GM23338 (cell line): Measurements from ENCODE around the gene UNC13C. TPM values are rescaled to one million over a fixed set of nuclear protein-coding genes. Genes with fewer than 3 reads are reported as not detected.

Experiments
- ATAC-seq: fragments of 200-7000 bp; cut with Tn5 transposase; 3 replicates; pipeline ENCODE4 v1.9.1; 2020
- DNase-seq: peaks from one replicate; pipeline ENCODE4 v3.0.0-alpha.2; 2015; ENCODE audit warnings: low spot score
- H2AFZ ChIP-seq: fragments of 200-600 bp; sonication (generic); 2 replicates; pipeline ENCODE4 v1.8.0; 2016; ENCODE audit warnings: antibody characterized with exemption, mild to moderate bottlenecking, moderate library complexity
- H3F3A ChIP-seq: fragments of 200-600 bp; sonication (generic); replicated peaks from 2 replicates; pipeline ENCODE4 v1.8.0; 2017; ENCODE audit warnings: antibody characterized with exemption, mixed run types, low read depth
- H3K27ac ChIP-seq: fragments of 200-600 bp; sonication (generic); 2 replicates; pipeline ENCODE4 v1.6.1; 2016; ENCODE audit warnings: low read depth
- H3K27me3 ChIP-seq: fragments of 200-600 bp; sonication (generic); 2 replicates; pipeline ENCODE4 v1.8.0; 2016; ENCODE audit warnings: mild to moderate bottlenecking, mixed run types, moderate library complexity; ENCODE audit not compliant: insufficient read depth
- H3K36me3 ChIP-seq: fragments of 200-600 bp; sonication (generic); 2 replicates; pipeline ENCODE4 v1.8.0; 2016; ENCODE audit warnings: mild to moderate bottlenecking; ENCODE audit not compliant: insufficient read depth
- H3K4me1 ChIP-seq: fragments of 200-600 bp; sonication (generic); 2 replicates; pipeline ENCODE4 v1.8.0; 2016; ENCODE audit warnings: mild to moderate bottlenecking, moderate library complexity; ENCODE audit not compliant: insufficient read depth
- H3K4me2 ChIP-seq: fragments of 200-600 bp; sonication (generic); 2 replicates; pipeline ENCODE4 v1.7.1; 2017; ENCODE audit warnings: mixed run types
- H3K4me3 ChIP-seq: fragments of 200-600 bp; sonication (generic); 2 replicates; pipeline ENCODE4 v1.6.1; 2016; ENCODE audit warnings: mixed run types
- H3K79me2 ChIP-seq: fragments of 200-600 bp; sonication (generic); replicated peaks from 2 replicates; pipeline ENCODE4 v1.8.0; 2017; ENCODE audit warnings: mild to moderate bottlenecking; ENCODE audit not compliant: insufficient read depth
- H3K9me2 ChIP-seq: fragments of 200-600 bp; sonication (generic); 2 replicates; pipeline ENCODE4 v1.8.0; 2017; ENCODE audit not compliant: insufficient read depth
- H4K20me1 ChIP-seq: fragments of 200-600 bp; sonication (generic); replicated peaks from 2 replicates; pipeline ENCODE4 v1.8.0; 2017; ENCODE audit warnings: mild to moderate bottlenecking; ENCODE audit not compliant: insufficient read depth
- H3K27ac Mint-ChIP-seq: 2 replicates; pipeline ENCODE4 v1.8.0; 2020; ENCODE audit warnings: inconsistent platforms, mild to moderate bottlenecking, moderate library complexity, mixed read lengths
- H3K27me3 Mint-ChIP-seq: 3 replicates; pipeline ENCODE4 v1.8.0; 2022; ENCODE audit warnings: low read depth, mild to moderate bottlenecking, moderate library complexity, mixed read lengths, inconsistent platforms; ENCODE audit not compliant: insufficient read depth, poor library complexity
- H3K36me3 Mint-ChIP-seq: 3 replicates; pipeline ENCODE4 v1.8.0; 2021; ENCODE audit warnings: low read depth, mild to moderate bottlenecking, inconsistent platforms, moderate library complexity, mixed read lengths
- H3K4me1 Mint-ChIP-seq: 3 replicates; pipeline ENCODE4 v1.8.0; 2020; ENCODE audit warnings: mild to moderate bottlenecking, inconsistent platforms, mixed read lengths
- H3K4me3 Mint-ChIP-seq: 3 replicates; pipeline ENCODE4 v1.8.0; 2021; ENCODE audit warnings: moderate library complexity, mild to moderate bottlenecking, inconsistent platforms, mixed read lengths
- H3K9me3 Mint-ChIP-seq: 3 replicates; pipeline ENCODE4 v1.8.0; 2020; ENCODE audit warnings: moderate library complexity, mild to moderate bottlenecking, inconsistent platforms, mixed read lengths
- CREB1 ChIP-seq: fragments of 250-450 bp; sonication (Bioruptor Pico); IDR thresholded peaks from 2 replicates; pipeline ENCODE4 v1.5.0; 2020; ENCODE audit warnings: low read depth, mild to moderate bottlenecking, moderate library complexity
- JUNB ChIP-seq: IDR thresholded peaks from one replicate; pipeline ENCODE4 v1.6.1; 2016; ENCODE audit warnings: antibody characterized with exemption; ENCODE audit not compliant: unreplicated experiment
- POLR2AphosphoS5 ChIP-seq: IDR thresholded peaks from 2 replicates; pipeline ENCODE4 v1.6.1; 2016; ENCODE audit warnings: antibody characterized with exemption, low read depth
- ZNF331 ChIP-seq: fragments of 250-450 bp; sonication (Bioruptor Pico); IDR thresholded peaks from 2 replicates; pipeline ENCODE4 v1.5.0; 2020; ENCODE audit warnings: low read depth, mild to moderate bottlenecking, moderate library complexity
- ZNF462 ChIP-seq: fragments of 250-450 bp; sonication (Bioruptor Pico); IDR thresholded peaks from 2 replicates; pipeline ENCODE4 v1.5.0; 2020; ENCODE audit warnings: mild to moderate bottlenecking, moderate library complexity
- polyA plus RNA-seq: library from polyadenylated mRNA; unstranded; fragments of >200 nt; fragmentation: Nextera tagmentation; extraction: Ambion mirVana; gene quantifications from 2 replicates; pipeline ENCODE4 v1.2.1, GENCODE V29; 2016
- total RNA-seq: library from RNA; depleted of rRNA; stranded (reverse); fragments of >200 nt; shearing (Covaris generic); gene quantifications from 2 replicates; pipeline ENCODE4 v1.2.3, GENCODE V29; 2014
- TF ChIP-seq, protein P1 (sequence below): IDR thresholded peaks from 2 replicates; pipeline ENCODE4 v1.6.1; 2016; ENCODE audit warnings: antibody characterized with exemption
- TF ChIP-seq, protein P2 (sequence below), 2 experiments: fragments of 200-600 bp in 1 of 2; sonication (generic) in 1 of 2; conservative IDR thresholded peaks; 2 replicates each; pipeline versions ENCODE4 v1.5.1 to v1.6.1; 2016 to 2017; ENCODE audit warnings: antibody characterized with exemption in 2 of 2, low read depth in 2 of 2, mild to moderate bottlenecking in 2 of 2, moderate library complexity in 1 of 2

UNC13C gene
- total and polyA plus RNA-seq, 2 experiments from 2014 or later = 0.03 TPM; not detected in 1

DNA sequence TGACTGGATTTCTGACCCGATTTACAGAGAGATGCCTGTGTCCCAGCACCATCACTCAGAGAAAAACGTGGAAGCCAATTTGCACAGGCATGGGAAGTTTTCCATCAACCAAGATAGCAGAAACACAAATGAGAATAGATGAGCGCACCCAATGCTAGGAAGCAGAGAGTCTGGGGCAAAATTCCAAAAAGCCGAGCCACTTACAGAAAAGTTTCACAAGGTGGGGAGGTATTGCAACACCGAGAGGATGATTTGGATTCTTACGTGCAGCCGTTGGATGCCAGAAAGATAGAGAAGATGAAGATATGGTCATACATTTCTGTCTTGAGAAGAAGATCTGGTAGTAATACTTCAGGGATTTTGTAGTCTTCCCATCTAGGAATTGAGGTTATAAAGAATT is 57.4 kb downstream of the UNC13C start (continued):
- TF ChIP-seq, protein P1, sequence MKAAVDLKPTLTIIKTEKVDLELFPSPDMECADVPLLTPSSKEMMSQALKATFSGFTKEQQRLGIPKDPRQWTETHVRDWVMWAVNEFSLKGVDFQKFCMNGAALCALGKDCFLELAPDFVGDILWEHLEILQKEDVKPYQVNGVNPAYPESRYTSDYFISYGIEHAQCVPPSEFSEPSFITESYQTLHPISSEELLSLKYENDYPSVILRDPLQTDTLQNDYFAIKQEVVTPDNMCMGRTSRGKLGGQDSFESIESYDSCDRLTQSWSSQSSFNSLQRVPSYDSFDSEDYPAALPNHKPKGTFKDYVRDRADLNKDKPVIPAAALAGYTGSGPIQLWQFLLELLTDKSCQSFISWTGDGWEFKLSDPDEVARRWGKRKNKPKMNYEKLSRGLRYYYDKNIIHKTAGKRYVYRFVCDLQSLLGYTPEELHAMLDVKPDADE = no peak
- TF ChIP-seq ZNF462 (CRISPR knock-in tag) = no peak

DNA sequence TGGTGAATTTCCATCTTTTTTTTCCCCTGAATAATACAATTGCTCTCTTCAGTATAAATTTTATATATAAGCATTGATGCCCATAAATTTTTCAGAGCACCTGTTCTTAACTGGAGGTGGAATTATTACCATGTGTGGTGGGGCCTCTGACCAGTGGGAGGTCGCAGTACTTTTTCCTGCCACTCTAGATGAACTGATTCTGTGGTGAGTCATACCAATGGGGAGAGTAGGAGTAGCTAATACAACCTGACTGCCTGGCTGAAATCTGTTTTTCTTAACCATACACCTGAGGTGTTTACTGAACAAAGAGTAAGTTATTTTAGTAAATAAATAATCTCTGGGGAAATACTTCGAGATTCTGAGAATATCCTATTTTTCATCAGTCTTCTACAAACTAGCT is 67.2 kb downstream of the UNC13C start:
- Histone ChIP-seq H4K20me1 (no peaks in the 10 kb centered on the region), H3K79me2 (no peaks in the 10 kb centered on the region), H2AFZ (no peak overlapping the region), H3K4me3 (no peak overlapping the region), H3K27ac (no peak overlapping the region), H3K9me2 (no peaks in the 10 kb centered on the region), H3K36me3 (peaks cover 13% of the 10 kb centered on the region; the same call in 1 of the 2 replicates), H3F3A (no peaks in the 10 kb centered on the region), H3K27me3 (no peaks in the 10 kb centered on the region), H3K4me2 (no peak overlapping the region), H3K4me1 (no peaks in the 10 kb centered on the region)
- H3K9me3 Mint-ChIP-seq = peaks cover 34% of the 10 kb centered on the region
- no peaks in the 10 kb centered on the region for H3K27me3 Mint-ChIP-seq
- H3K4me3 Mint-ChIP-seq = no peak overlapping the region
- DNase-seq = no peak
- no peaks in the 10 kb centered on the region for H3K4me1 Mint-ChIP-seq
- ATAC-seq = no peak
- no peaks in the 10 kb centered on the region for H3K36me3 Mint-ChIP-seq
- no peak overlapping the region for H3K27ac Mint-ChIP-seq
- no peak for TF ChIP-seq JUNB
- TF ChIP-seq, protein P1 = no peak
- no peak for TF ChIP-seq CREB1 (CRISPR knock-in tag)
- TF ChIP-seq, protein P2, sequence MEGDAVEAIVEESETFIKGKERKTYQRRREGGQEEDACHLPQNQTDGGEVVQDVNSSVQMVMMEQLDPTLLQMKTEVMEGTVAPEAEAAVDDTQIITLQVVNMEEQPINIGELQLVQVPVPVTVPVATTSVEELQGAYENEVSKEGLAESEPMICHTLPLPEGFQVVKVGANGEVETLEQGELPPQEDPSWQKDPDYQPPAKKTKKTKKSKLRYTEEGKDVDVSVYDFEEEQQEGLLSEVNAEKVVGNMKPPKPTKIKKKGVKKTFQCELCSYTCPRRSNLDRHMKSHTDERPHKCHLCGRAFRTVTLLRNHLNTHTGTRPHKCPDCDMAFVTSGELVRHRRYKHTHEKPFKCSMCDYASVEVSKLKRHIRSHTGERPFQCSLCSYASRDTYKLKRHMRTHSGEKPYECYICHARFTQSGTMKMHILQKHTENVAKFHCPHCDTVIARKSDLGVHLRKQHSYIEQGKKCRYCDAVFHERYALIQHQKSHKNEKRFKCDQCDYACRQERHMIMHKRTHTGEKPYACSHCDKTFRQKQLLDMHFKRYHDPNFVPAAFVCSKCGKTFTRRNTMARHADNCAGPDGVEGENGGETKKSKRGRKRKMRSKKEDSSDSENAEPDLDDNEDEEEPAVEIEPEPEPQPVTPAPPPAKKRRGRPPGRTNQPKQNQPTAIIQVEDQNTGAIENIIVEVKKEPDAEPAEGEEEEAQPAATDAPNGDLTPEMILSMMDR (conservative IDR thresholded peaks at IDR 0.05; ENCODE audit: low read depth in 2 of 2) = no peak
- TF ChIP-seq POLR2AphosphoS5 = no peak
- TF ChIP-seq ZNF331 (CRISPR knock-in tag) = no peak
